Endothelial cell (in vitro differentiated cells): ENCODE data around the gene CAPNS1. TPM values are rescaled to one million over a fixed set of nuclear protein-coding genes. Genes with fewer than 3 reads are reported as not detected.

Experiments
- DNase-seq: peaks from one replicate; pipeline ENCODE4 v3.0.0; 2021; ENCODE audit warnings: low spot score
- H3K27ac Mint-ChIP-seq: one replicate; pipeline ENCODE4 v1.8.0; 2021; ENCODE audit warnings: mixed read lengths, inconsistent platforms; ENCODE audit not compliant: unreplicated experiment
- H3K27me3 Mint-ChIP-seq: one replicate; pipeline ENCODE4 v1.8.0; 2021; ENCODE audit warnings: mild to moderate bottlenecking, moderate library complexity, mixed read lengths, inconsistent platforms; ENCODE audit not compliant: unreplicated experiment
- H3K36me3 Mint-ChIP-seq: one replicate; pipeline ENCODE4 v1.8.0; 2021; ENCODE audit warnings: mild to moderate bottlenecking, low read depth, mixed read lengths, inconsistent platforms; ENCODE audit not compliant: unreplicated experiment
- H3K4me1 Mint-ChIP-seq: one replicate; pipeline ENCODE4 v1.8.0; 2021; ENCODE audit warnings: mild to moderate bottlenecking, mixed read lengths, inconsistent platforms; ENCODE audit not compliant: unreplicated experiment
- H3K4me3 Mint-ChIP-seq: one replicate; pipeline ENCODE4 v1.8.0; 2021; ENCODE audit warnings: mild to moderate bottlenecking, mixed read lengths, inconsistent platforms; ENCODE audit not compliant: unreplicated experiment
- H3K9me3 Mint-ChIP-seq: one replicate; pipeline ENCODE4 v1.8.0; 2021; ENCODE audit warnings: mixed read lengths, inconsistent platforms; ENCODE audit not compliant: unreplicated experiment
- CTCF ChIP-seq: fragments of 200-600 bp; sonication (generic); IDR thresholded peaks from one replicate; pipeline ENCODE4 v1.5.0; 2021; ENCODE audit warnings: antibody characterized with exemption; ENCODE audit not compliant: unreplicated experiment
- total RNA-seq: library from RNA; stranded (reverse); fragmentation: NEBNext Ultra II Directional; extraction: Animal tissue kit (Norgen Biotek cat#: 25700); gene quantifications from one replicate; pipeline ENCODE4 v1.2.1, GENCODE V29; 2021; ENCODE audit not compliant: unreplicated experiment

The CAPNS1 gene
- total RNA-seq, 1 donor from 2014 or later, result 901 TPM

- Mint-ChIP-seq H3K36me3 (peaks cover 13% of the 10 kb centered on the region), H3K4me1 (no peaks in the 10 kb centered on the region), H3K4me3 (peak overlapping the region; percentile 60), H3K27me3 (peaks cover 4% of the 10 kb centered on the region), H3K27ac (no peak overlapping the region), H3K9me3 (no peaks in the 10 kb centered on the region)
- no peak for DNase-seq
- TF ChIP-seq CTCF, result no peak
These were observed 36.7 kb upstream of the CAPNS1 start for GRCh38 chr19:36103040-36103626.

GRCh38 chr19:36103842-36104552 is 35.9 kb upstream of the CAPNS1 start:
- no peak for TF ChIP-seq CTCF
- H3K4me3 Mint-ChIP-seq, result no peak overlapping the region
- H3K9me3 Mint-ChIP-seq, result no peaks in the 10 kb centered on the region
- H3K27me3 Mint-ChIP-seq, result peaks cover 4% of the 10 kb centered on the region
- no peaks in the 10 kb centered on the region for H3K4me1 Mint-ChIP-seq
- H3K36me3 Mint-ChIP-seq, result peaks cover 8% of the 10 kb centered on the region
- H3K27ac Mint-ChIP-seq, result no peak overlapping the region
- DNase-seq, result no peak

GRCh38 chr19:36106441-36106840 is 33.4 kb upstream of the CAPNS1 start:
- no peak overlapping the region for H3K27ac Mint-ChIP-seq
- DNase-seq, result no peak
- H3K4me3 Mint-ChIP-seq, result no peak overlapping the region
- H3K4me1 Mint-ChIP-seq, result no peaks in the 10 kb centered on the region
- H3K27me3 Mint-ChIP-seq, result peaks cover 4% of the 10 kb centered on the region
- H3K36me3 Mint-ChIP-seq, result peaks cover 8% of the 10 kb centered on the region
- no peaks in the 10 kb centered on the region for H3K9me3 Mint-ChIP-seq
- TF ChIP-seq CTCF, result no peak

- H3K27ac Mint-ChIP-seq, result no peak overlapping the region
- H3K36me3 Mint-ChIP-seq, result peaks cover 8% of the 10 kb centered on the region
- TF ChIP-seq CTCF, result no peak
- no peak for DNase-seq
- H3K9me3 Mint-ChIP-seq, result no peaks in the 10 kb centered on the region
- H3K4me3 Mint-ChIP-seq, result no peak overlapping the region
- H3K4me1 Mint-ChIP-seq, result no peaks in the 10 kb centered on the region
- H3K27me3 Mint-ChIP-seq, result peaks cover 4% of the 10 kb centered on the region
These were observed 32.9 kb upstream of the CAPNS1 start for GRCh38 chr19:36106991-36107390.

GRCh38 chr19:36108684-36109083 is 31.2 kb upstream of the CAPNS1 start:
- no peak for TF ChIP-seq CTCF
- Mint-ChIP-seq H3K36me3 (peaks cover 8% of the 10 kb centered on the region), H3K9me3 (no peaks in the 10 kb centered on the region), H3K4me3 (no peak overlapping the region), H3K4me1 (peaks cover 6% of the 10 kb centered on the region), H3K27ac (no peak overlapping the region), H3K27me3 (peaks cover 7% of the 10 kb centered on the region)
- DNase-seq, result no peak
